GM13977 (cell line): Measurements from ENCODE around the gene ANTXR2.

Source experiments
- DNase-seq: peaks from one replicate; pipeline ENCODE4 v3.0.0; 2012; ENCODE audit warnings: low spot score
- in situ Hi-C: fragments of 300-500 bp; cut with MboI; formaldehyde crosslinking; loops from one replicate; pipeline ENCODE4 v1.12.0; 2022; ENCODE audit warnings: low sequenced_read_pairs, low pct_unique_long_range_greater_than_20kb, mixed read lengths, inconsistent platforms; ENCODE audit not compliant: unreplicated experiment
- TF ChIP-seq, protein P1 (sequence below): IDR thresholded peaks from 2 replicates; pipeline ENCODE4 v1.5.1; 2012; ENCODE audit warnings: mild to moderate bottlenecking, control low read depth; ENCODE audit not compliant: insufficient read depth; ENCODE audit errors: extremely low read depth, missing control alignments

The ANTXR2 gene

DNA sequence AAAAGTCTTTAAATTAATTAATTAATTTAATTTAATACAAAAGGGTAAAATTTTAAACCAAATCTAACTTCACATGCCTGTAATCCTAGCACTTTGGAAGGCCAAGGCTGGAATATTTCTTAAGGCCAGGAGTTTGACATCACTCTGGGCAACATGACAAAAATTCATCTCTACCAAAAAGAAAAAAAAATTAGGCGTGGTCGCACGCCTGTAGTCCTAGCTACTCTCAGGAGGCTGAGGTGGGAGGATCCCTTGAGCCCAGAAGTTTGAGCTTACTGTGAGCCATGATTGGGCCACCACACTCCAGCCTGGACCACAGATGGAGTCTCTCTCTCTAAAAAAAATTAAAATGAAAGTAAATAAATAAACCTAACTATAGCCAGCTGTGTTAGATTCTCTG is 39.2 kb upstream of the ANTXR2 start:
- DNase-seq = no peak
- TF ChIP-seq, protein P1, sequence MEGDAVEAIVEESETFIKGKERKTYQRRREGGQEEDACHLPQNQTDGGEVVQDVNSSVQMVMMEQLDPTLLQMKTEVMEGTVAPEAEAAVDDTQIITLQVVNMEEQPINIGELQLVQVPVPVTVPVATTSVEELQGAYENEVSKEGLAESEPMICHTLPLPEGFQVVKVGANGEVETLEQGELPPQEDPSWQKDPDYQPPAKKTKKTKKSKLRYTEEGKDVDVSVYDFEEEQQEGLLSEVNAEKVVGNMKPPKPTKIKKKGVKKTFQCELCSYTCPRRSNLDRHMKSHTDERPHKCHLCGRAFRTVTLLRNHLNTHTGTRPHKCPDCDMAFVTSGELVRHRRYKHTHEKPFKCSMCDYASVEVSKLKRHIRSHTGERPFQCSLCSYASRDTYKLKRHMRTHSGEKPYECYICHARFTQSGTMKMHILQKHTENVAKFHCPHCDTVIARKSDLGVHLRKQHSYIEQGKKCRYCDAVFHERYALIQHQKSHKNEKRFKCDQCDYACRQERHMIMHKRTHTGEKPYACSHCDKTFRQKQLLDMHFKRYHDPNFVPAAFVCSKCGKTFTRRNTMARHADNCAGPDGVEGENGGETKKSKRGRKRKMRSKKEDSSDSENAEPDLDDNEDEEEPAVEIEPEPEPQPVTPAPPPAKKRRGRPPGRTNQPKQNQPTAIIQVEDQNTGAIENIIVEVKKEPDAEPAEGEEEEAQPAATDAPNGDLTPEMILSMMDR = no peak
- in situ Hi-C loops = no loop called here

DNA sequence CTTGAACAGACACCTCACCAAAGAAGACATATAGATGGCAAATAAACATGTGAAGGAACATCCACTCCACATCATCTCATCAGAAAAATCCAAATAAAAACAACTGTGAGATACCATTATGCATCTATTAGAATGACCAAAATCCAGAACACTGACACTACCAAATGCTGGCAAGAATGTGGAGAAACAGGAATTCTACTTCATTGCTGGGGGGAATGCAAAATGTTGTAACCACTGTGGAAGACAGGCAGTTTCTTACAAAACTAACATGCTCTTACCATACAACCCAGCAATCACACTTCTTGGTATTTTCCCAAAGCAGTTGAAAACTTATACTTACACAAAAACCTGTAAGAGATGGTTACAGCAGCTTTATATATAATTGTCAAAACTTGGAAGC is 38.2 kb upstream of the ANTXR2 start:
- TF ChIP-seq, protein P1 = no peak
- in situ Hi-C loops = no loop called here
- DNase-seq = no peak

DNA sequence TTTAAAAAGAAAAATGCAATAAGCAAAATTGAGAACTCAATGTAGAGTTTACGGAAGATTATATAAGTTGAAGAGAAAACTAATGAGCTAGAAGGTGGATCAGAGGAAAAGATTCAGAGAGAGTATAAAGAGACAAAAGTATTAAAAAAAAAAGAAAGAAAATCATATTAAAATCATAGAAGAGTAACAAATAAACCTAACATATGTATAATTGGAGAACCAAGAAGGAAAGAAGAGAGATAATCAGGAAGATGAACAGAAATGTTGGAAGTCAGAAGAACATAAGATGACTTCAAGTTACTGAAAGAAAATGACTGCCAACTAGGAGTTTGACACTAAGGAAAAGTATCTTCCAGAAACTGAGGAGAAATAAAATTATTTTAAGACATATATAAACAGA is 34.3 kb upstream of the ANTXR2 start:
- in situ Hi-C loops = no loop called here
- no peak for DNase-seq
- TF ChIP-seq, protein P1 = no peak

DNA sequence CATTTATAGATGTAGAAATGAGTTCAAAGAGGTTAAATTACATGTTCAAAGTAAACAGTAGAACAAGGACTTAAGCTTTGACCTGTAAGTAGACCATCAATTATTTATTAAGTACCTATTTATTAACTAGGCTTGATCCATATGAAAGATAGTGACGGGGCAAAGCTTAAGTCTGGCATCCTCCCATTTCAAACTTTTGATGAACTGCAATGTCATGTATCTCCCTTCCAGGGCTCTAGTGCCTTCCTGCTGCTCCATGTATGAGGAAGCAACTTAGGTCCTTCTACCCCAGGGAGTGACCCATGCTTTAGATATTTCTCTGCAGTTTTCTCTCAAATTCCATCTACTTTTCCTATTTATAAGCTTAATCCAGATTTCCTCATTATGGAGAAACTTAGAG is 31.9 kb upstream of the ANTXR2 start:
- DNase-seq = no peak
- TF ChIP-seq, protein P1 = no peak

DNA sequence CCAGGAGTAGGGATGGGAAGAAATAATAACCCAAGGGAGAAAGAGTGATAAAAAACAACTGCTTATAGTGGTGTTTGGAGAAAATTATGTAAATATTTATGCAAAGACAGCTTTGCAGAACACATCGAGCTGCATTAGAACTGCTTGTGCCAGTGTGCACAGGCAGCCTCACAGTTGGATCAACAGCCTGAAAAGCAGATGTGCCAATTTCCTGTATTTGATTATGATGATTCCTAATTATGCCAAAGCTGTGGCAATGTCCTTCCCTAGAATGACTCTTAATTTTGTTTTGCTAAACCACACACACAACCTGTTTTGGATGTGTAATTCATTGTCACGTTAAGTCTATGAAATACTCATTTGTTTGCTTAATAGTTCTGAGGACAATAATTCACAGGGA is 30.6 kb upstream of the ANTXR2 start:
- in situ Hi-C loops = no loop called here
- DNase-seq = no peak
- TF ChIP-seq, protein P1 = no peak

More for the DNA sequence above, 31.9 kb upstream of the ANTXR2 start:
- in situ Hi-C loops = no loop called here

DNA sequence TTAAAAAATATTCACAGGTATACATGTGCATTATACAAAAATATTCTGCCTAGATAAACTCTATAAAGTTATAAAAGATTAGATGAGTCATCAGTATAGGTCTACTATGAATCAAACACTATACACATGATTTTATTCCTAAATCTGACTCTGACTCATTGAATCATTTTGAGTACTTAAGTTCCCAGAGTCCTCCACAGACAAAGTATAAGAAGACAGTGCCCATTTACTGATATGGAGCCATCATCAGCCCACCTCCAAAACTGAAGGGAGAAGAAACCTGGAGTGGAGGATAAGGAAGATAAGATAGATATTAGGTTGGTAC is 28.7 kb upstream of the ANTXR2 start:
- no peak for DNase-seq
- in situ Hi-C loops = no loop called here

More for the DNA sequence above, 28.7 kb upstream of the ANTXR2 start:
- TF ChIP-seq, protein P1 = no peak
